IPS DF 6.9 (cell line): Measurements from ENCODE around the gene PSKH1.
"Not testable (repeated sequence)": the region's sequence is repeated elsewhere in the genome, so short reads cannot be mapped to it uniquely, and the experiment has no call there.

Experiments
- DNase-seq: peaks from one replicate; pipeline ENCODE4 v3.0.0-alpha.2; 2013; ENCODE audit warnings: low read depth, low spot score
- H3K27ac ChIP-seq: one replicate; pipeline ENCODE4 v1.5.1; 2013; ENCODE audit warnings: low read length, control low read depth
- H3K27me3 ChIP-seq: 2 replicates; pipeline ENCODE4 v1.6.1; 2013; ENCODE audit warnings: mild to moderate bottlenecking, low read length; ENCODE audit not compliant: control insufficient read depth, insufficient read depth
- H3K36me3 ChIP-seq: 2 replicates; pipeline ENCODE4 v1.6.1; 2013; ENCODE audit warnings: low read length; ENCODE audit not compliant: control insufficient read depth, insufficient read depth
- H3K4me1 ChIP-seq: 2 replicates; pipeline ENCODE4 v1.6.1; 2013; ENCODE audit warnings: low read length; ENCODE audit not compliant: control insufficient read depth, insufficient read depth
- H3K4me3 ChIP-seq: 2 replicates; pipeline ENCODE4 v1.5.1; 2013; ENCODE audit warnings: mild to moderate bottlenecking, low read length
- H3K9me3 ChIP-seq: 2 replicates; pipeline ENCODE4 v1.6.1; 2013; ENCODE audit warnings: low read length, inconsistent platforms; ENCODE audit not compliant: control insufficient read depth, insufficient read depth
- WGBS: extraction: QIAGEN DNeasy Blood & Tissue Kit; methylation state at CpG from one replicate; pipeline ENCODE4 v1.1.7; 2013; ENCODE audit warnings: mixed read lengths, missing lambda C conversion rate; ENCODE audit not compliant: insufficient read length, insufficient coverage; 5-methylcytosine and 5-hydroxymethylcytosine counted together

The PSKH1 gene

DNA sequence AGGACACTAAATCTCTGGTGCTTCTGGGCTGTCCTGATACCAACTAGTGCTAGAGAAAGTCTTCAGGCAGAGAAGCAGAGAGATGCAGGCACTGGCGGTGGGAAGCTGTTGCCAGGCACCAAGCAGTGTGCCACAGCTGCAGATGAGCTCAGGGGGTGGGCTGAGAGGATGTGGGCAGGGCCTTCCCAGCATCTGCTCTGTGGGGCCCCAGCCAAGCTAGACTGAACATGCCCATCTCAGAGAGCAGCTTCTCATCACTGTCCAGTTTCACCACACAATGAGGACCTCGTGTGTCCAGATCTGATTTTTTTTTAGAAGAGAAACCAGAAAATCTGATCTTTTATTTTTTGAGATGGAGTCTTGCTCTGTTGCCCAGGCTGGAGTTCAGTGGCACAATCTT lies 17.1 kb downstream of the PSKH1 start:
- Histone ChIP-seq H3K36me3 (0 out of 2 replicates have a peak, but pooled peaks cover 4% of the 10 kb centered on the region), H3K4me3 (no peak overlapping the region), H3K27me3 (no peaks in the 10 kb centered on the region), H3K27ac (no peak overlapping the region), H3K9me3 (no peaks in the 10 kb centered on the region), H3K4me1 (peaks cover 5% of the 10 kb centered on the region)
- no peak for DNase-seq
- WGBS = no CpG with 5 or more reads among the region's 2 CpGs

DNA sequence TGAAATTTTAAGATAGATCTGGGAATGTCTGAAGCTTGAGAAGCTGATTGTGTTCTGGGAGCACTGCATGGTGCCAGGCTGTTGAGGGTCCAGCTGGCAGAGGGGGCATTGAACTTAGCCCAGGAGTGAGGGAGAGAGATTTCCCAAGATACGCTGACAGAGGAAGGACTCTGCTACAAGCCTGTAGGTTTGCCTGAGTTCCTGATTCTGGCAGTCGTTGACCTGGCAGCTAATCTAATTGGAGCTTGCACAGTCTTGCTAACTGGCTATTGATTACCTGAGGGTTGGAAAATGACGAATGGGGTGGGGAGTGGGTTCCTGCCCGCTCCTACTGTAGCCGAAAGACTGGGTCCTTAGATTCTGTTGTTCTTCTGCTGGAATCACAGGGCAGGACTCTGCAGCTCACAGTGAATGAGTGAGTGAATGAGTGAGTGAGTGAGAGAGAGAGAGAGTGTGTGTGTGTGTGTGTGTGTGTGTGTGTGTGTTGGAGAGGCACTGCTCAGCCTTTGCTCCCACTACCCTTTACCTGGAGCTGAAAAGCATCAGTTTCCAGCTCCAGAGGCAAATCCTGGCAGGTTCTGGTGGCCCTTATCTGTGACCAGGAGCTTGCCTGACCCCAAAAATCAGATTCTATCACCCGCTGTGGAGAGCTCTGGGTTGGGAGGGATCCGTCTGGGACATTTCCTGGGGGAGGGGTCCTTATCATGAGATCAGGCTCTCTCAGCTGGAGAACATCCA lies 21.9 kb downstream of the PSKH1 start:
- H3K27ac ChIP-seq = no peak overlapping the region
- H3K27me3 ChIP-seq = no peaks in the 10 kb centered on the region
- H3K4me1 ChIP-seq = peaks cover 5% of the 10 kb centered on the region
- DNase-seq = no peak
- H3K9me3 ChIP-seq = no peaks in the 10 kb centered on the region
- H3K36me3 ChIP-seq = no peaks in the 10 kb centered on the region
- WGBS = no CpG with 5 or more reads among the region's 7 CpGs
- no peak overlapping the region for H3K4me3 ChIP-seq

DNA sequence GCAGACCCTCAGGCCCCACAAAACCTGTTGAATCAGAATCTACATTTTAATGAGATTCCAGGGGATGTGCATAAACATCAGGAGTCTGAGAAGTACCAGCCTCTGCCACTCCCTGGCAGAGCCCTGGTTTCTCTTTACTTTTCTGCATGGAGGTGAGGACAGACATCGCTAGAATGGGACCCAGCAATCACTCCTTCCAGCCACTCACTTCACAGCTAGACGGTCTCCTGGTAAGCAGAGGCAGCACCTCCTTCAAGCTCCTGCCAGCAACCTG lies 22.4 kb downstream of the PSKH1 start:
- not testable (repeated sequence) for H3K36me3 ChIP-seq, DNase-seq, H3K9me3 ChIP-seq, H3K4me1 ChIP-seq, H3K27ac ChIP-seq, H3K27me3 ChIP-seq, H3K4me3 ChIP-seq
- no CpG with 5 or more reads among the region's 2 CpGs for WGBS

DNA sequence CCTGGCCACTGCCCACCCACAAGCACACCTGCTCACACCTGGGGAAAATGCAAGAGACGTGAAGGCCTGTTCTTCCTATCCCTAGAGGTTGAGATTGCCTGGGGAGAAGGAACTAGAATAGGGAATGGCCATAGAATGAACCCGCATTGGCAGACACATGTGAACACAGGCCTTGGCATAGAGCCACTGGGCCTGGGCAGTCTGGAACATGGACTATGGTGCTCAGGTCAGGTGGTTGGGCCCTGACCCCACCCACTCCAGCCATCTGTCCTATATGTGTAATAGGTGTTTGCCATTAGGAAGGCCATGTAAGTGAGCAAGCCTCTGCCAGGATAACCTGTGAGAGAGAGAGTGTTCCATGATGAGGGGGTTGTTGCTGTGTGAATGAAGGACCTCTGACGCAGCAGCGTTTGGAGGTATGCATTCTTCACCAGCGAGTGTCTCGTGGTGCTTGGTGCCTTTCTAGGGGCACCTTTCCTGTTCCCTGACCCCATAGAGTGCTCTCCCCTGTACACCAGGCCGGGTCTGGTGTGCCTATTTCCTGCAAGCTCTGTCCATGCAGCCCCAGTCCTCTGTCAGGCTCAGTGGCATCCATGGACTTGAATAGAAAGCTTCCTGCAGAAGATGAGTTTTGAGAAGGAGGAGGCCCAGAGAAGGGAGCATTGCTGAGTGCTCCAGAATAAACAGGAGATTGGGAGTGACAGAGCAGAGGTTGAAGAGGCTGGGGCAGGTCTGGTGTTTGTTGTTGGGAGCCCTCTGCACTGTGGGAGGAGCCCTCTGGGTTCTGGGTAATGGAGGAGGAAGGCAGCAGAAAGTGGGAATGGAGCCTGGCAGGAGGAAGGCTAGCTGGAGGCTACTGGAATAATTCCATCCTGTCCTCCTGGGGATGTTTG lies 23.0 kb downstream of the PSKH1 start:
- H3K27ac ChIP-seq = no peak overlapping the region
- no peaks in the 10 kb centered on the region for H3K36me3 ChIP-seq
- no peak for DNase-seq
- WGBS = no CpG with 5 or more reads among the region's 7 CpGs
- H3K27me3 ChIP-seq = no peaks in the 10 kb centered on the region
- H3K9me3 ChIP-seq = no peaks in the 10 kb centered on the region
- no peak overlapping the region for H3K4me3 ChIP-seq
- H3K4me1 ChIP-seq = peaks cover 5% of the 10 kb centered on the region

DNA sequence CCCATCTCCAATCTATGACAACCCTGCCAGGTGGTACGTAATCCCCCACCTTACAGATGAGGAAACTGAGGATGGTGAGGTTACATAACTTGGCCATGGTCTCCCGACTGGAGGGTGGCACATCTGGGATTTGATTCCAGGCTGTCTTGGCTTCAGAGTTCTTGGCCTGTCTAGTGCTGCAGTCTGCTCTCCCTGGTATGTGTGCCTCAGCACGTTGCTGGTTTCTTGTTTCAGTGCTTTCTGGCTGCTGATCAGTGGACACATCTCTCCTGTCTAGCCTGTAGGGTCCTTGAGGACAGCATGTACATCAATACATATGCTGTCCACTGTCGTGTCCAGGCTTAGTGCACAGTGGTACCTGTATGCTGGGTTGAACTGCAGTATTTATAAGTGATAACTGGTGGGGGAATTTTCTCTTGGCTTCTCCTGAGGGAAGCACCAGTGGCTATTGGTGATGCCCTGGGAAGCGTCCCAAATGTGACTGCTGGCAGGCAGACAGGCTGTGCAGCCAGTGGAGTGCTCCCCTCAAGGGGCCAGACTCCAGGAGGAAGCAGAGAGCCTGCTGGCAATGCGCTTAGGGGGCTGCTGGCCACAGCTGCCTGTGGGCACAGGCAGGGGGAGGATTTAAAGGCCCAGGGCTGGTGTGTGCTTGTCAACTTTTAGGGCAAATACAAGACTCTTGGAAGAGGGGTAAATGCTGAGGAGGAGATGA lies 24.2 kb downstream of the PSKH1 start:
- WGBS = no CpG with 5 or more reads among the region's 6 CpGs
- DNase-seq = no peak
- H3K27me3 ChIP-seq = no peaks in the 10 kb centered on the region
- no peaks in the 10 kb centered on the region for H3K36me3 ChIP-seq
- H3K4me3 ChIP-seq = no peak overlapping the region
- no peaks in the 10 kb centered on the region for H3K9me3 ChIP-seq
- no peak overlapping the region for H3K27ac ChIP-seq
- peaks cover 5% of the 10 kb centered on the region for H3K4me1 ChIP-seq

DNA sequence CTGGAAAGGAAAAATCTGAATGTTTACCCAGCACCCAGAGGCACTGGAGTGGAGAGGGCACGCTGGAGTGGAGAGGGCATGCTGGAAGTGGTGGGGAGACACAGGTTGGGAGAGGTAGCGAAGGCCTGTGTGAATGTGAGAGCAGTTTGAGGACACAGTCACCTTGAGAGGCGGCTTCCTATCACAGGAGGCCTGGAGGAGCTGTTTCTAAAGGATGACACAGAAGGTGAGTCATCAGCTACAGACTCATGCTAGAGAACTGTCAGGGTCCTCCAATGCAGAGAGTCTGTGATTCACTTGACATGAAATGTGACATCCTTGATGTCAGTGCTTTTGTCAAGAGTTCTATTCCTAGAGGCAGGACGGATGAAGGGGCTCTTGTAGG lies 24.8 kb downstream of the PSKH1 start:
- H3K36me3 ChIP-seq = no peaks in the 10 kb centered on the region
- no peak for DNase-seq
- no peaks in the 10 kb centered on the region for H3K27me3 ChIP-seq
- H3K9me3 ChIP-seq = no peaks in the 10 kb centered on the region
- no peak overlapping the region for H3K27ac ChIP-seq
- no CpG with 5 or more reads among the region's 4 CpGs for WGBS
- peaks cover 5% of the 10 kb centered on the region for H3K4me1 ChIP-seq
- H3K4me3 ChIP-seq = no peak overlapping the region

DNA sequence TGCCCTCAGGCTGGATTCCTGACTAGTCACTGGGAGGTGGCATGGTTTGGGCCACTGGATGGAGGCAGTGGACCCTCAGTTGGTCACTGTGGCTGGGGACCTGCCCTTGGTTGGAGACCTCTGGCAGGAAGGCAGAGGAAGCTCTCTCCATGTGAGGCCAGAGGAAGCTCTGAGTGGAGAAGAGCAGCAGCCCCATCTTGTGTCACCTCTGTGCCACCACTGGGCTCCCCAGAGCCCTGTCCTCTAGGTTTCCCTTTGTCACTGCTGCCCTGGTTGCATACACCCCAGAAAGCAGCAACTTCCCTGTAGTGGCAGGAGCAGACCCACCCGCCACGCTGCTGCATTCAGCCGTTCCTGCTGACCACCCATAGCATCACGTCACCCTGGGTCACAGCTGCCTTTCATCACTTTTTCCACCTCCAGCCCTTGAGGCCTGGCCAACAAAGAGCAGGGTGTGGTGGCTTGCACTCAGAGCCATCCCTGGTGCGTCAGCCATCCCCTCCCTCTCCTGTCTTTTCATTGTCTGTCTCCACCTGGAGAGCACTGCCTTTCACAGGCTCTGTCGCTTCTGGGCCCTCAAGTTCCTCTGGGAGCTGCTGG lies 26.7 kb downstream of the PSKH1 start:
- no peaks in the 10 kb centered on the region for H3K9me3 ChIP-seq
- H3K4me1 ChIP-seq = peaks cover 4% of the 10 kb centered on the region
- no peak overlapping the region for H3K27ac ChIP-seq
- no peaks in the 10 kb centered on the region for H3K27me3 ChIP-seq
- no peaks in the 10 kb centered on the region for H3K36me3 ChIP-seq
- no peak for DNase-seq
- no peak overlapping the region for H3K4me3 ChIP-seq
- no CpG with 5 or more reads among the region's 6 CpGs for WGBS

DNA sequence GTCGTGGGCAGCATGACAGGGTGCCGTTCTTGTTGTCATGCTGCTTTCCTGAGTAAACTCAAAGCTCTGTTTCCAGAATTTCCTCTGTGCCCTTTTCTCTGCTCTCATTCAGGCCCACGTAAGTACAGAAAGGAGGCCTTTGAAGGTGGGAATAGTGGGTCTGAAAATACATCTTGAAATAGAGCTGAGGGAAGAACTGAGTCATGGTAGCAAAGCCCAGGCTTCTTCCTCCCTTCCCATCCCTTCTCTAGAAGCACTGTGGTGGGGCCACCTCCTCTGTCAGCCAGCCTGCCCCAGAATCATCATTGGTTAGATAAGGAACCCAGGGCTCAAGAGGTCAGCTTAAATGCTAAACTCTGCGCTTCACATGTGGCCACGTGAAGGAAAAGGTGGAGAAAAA lies 29.2 kb downstream of the PSKH1 start:
- no peaks in the 10 kb centered on the region for H3K4me1 ChIP-seq
- no peak for DNase-seq
- no CpG with 5 or more reads among the region's 5 CpGs for WGBS
- no peaks in the 10 kb centered on the region for H3K27me3 ChIP-seq
- H3K4me3 ChIP-seq = no peak overlapping the region
- no peaks in the 10 kb centered on the region for H3K36me3 ChIP-seq
- no peaks in the 10 kb centered on the region for H3K9me3 ChIP-seq
- no peak overlapping the region for H3K27ac ChIP-seq

DNA sequence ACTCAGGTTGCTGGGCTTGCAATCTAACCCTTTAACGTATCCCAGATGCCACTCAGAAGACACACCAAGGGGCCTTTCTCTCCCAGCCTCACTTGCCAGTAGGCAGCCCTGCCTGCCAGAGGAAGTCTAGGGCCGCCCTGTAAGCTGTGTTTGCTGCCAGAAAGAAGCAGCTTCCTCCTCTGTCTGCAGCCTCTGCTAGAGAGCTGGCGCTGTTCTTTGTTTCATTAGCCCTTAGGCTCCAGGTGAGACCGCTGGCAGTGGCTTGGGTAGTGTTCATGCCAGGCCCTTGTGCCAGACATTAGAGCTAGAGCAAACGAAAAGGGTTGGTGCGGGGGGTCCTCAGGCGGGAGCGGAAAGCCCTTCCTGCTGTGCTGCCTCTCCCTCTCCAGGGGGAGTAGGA lies 29.7 kb downstream of the PSKH1 start:
- H3K4me3 ChIP-seq = no peak overlapping the region
- H3K27ac ChIP-seq = no peak overlapping the region
- H3K4me1 ChIP-seq = no peaks in the 10 kb centered on the region; the same call in 1 of the 2 replicates
- no peaks in the 10 kb centered on the region for H3K9me3 ChIP-seq
- peaks cover 4% of the 10 kb centered on the region; the same call in 1 of the 2 replicates for H3K36me3 ChIP-seq
- H3K27me3 ChIP-seq = no peaks in the 10 kb centered on the region
- no CpG with 5 or more reads among the region's 8 CpGs for WGBS
- DNase-seq = no peak

DNA sequence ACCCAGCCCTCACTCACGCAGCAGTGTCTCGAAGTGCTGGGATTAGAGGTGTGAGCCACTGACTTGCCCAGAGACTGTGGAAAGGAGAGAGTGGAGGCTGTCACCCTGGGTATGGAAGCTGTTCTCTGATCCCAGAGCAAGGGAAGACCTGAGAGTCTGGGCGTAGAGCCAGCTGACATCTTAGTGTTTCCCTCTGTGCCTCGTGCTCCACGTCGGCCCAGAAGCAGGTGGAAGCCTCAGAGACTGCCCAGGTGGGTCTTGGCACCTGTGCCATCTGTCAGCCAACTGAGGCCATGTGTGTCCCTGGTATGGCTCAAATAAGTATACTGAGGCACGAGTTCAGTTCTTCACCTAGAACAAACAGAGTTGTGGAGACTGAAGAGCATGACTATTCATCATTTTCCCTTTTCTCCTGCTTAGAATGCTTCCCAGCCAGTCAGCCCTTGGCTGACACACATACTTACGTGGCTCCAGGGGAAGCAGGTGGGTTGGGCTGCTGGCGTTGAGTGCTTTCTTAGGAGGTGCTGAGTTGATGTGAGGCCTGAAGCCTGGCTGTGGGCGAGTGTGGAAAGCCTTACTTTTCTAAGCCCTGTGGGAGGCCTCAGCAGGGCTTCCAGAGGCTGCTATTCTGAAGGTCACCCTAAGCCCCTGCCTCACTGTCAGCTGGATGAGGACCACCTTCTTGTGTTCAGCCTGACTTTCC lies 30.5 kb downstream of the PSKH1 start:
- Histone ChIP-seq H3K27me3 (no peaks in the 10 kb centered on the region), H3K9me3 (no peaks in the 10 kb centered on the region), H3K4me1 (no peaks in the 10 kb centered on the region; the same call in 1 of the 2 replicates), H3K27ac (no peak overlapping the region), H3K4me3 (no peak overlapping the region), H3K36me3 (peaks cover 4% of the 10 kb centered on the region; the same call in 1 of the 2 replicates)
- no peak for DNase-seq
- WGBS = no CpG with 5 or more reads among the region's 10 CpGs
